K562 (cell line): ENCODE measurements around the gene HELZ. TPM values are rescaled to one million over a fixed set of nuclear protein-coding genes. Genes with fewer than 3 reads are reported as not detected.

Experiments
- ATAC-seq: fragments of 200-7000 bp; cut with Tn5 transposase; 3 replicates; pipeline ENCODE4 v1.9.1; 2020; ENCODE audit warnings: moderate library complexity
- BruUV-seq: library from RNA; stranded (reverse); fragments of 400-500 nt; replicated peaks from 2 replicates; lab custom pipeline; 2021; lab: Mats Ljungman, UMichigan
- CTCF ChIA-PET: fragments of 300-600 bp; formaldehyde crosslinking; extraction: SDS; loops from one replicate; lab custom pipeline; 2021; ENCODE audit warnings: low intra/inter-chr PET ratio; lab: Yijun Ruan, JAX
- POLR2A ChIA-PET: fragments of 300-600, 350-650 bp; sonication (Branson Sonifier 250); formaldehyde crosslinking; extraction: SDS; loops from one replicate; lab custom pipeline; 2021; ENCODE audit warnings: antibody characterized with exemption, inconsistent platforms; lab: Yijun Ruan, JAX
- DNase-seq, 4 experiments: peaks; one replicate each; pipeline versions ENCODE4 v3.0.0 to v3.0.0-alpha.2; 2011 to 2018; ENCODE audit warnings: low spot score in 3 of 4, mixed read lengths in 3 of 4; ENCODE audit errors: extremely low read depth in 1 of 4
- FAIRE-seq: peaks from 2 replicates; lab custom pipeline; 2011; peaks lifted over from hg19 to GRCh38; lab: Jason Lieb, UNC
- H2AFZ ChIP-seq: 2 replicates; pipeline ENCODE4 v1.6.0; 2011; ENCODE audit warnings: low read depth, low read length, control low read depth, inconsistent platforms
- H3K27ac ChIP-seq: fragments of 200-600 bp; 3 replicates; pipeline ENCODE4 v1.8.0; 2011; ENCODE audit warnings: low read depth, mild to moderate bottlenecking, control low read depth, inconsistent platforms, low read length, moderate library complexity, mixed read lengths; ENCODE audit errors: extremely low read depth
- H3K27me3 ChIP-seq, 2 experiments: fragments of 300-600 bp in 1 of 2; 2 replicates in 1 of 2; 3 replicates in 1 of 2; pipeline versions ENCODE4 v1.6.0 to v1.8.0; 2011; ENCODE audit warnings: inconsistent platforms in 2 of 2, low read length in 2 of 2, mild to moderate bottlenecking in 1 of 2, mixed read lengths in 1 of 2, moderate library complexity in 1 of 2; ENCODE audit not compliant: control insufficient read depth in 2 of 2, insufficient read depth in 2 of 2
- H3K36me3 ChIP-seq: fragments of 300-600 bp; 3 replicates; pipeline ENCODE4 v1.8.0; 2011; ENCODE audit warnings: mild to moderate bottlenecking, low read length, inconsistent platforms; ENCODE audit not compliant: control insufficient read depth, insufficient read depth
- H3K4me1 ChIP-seq, 2 experiments: fragments of 200-600 bp in 1 of 2; replicated peaks in 1 of 2; 2 replicates in 1 of 2; 3 replicates in 1 of 2; pipeline versions ENCODE4 v1.5.1 to v1.8.0; 2011; ENCODE audit warnings: inconsistent platforms in 2 of 2, low read length in 2 of 2, mild to moderate bottlenecking in 1 of 2, mixed read lengths in 1 of 2, moderate library complexity in 1 of 2; ENCODE audit not compliant: control insufficient read depth in 2 of 2, insufficient read depth in 2 of 2
- H3K4me2 ChIP-seq: 2 replicates; pipeline ENCODE4 v1.6.1; 2011; ENCODE audit warnings: low read length, control low read depth, inconsistent platforms, mixed read lengths; ENCODE audit not compliant: insufficient read depth
- H3K4me3 ChIP-seq: fragments of 200-600 bp; sonication (generic), shearing (Covaris generic); 2 replicates; pipeline ENCODE4 v1.5.1; 2016; ENCODE audit warnings: control low read depth, inconsistent platforms
- H3K79me2 ChIP-seq: fragments of 200-600 bp; 3 replicates; pipeline ENCODE4 v1.8.0; 2011; ENCODE audit warnings: low read length, inconsistent platforms; ENCODE audit not compliant: control insufficient read depth, insufficient read depth
- H3K9ac ChIP-seq, 2 experiments: 2 replicates each; pipeline versions ENCODE4 v1.6.0 to v1.6.1; 2011; ENCODE audit warnings: low read depth in 2 of 2, low read length in 2 of 2, control low read depth in 1 of 2, inconsistent platforms in 1 of 2, mild to moderate bottlenecking in 1 of 2, mixed read lengths in 1 of 2; ENCODE audit not compliant: insufficient read depth in 1 of 2
- H3K9me1 ChIP-seq: one replicate; pipeline ENCODE4 v1.6.0; 2011; ENCODE audit warnings: inconsistent platforms, mild to moderate bottlenecking, low read length, moderate library complexity; ENCODE audit not compliant: control insufficient read depth, insufficient read depth
- H3K9me3 ChIP-seq: replicated peaks from 2 replicates; pipeline ENCODE4 v1.5.1; 2011; ENCODE audit warnings: low read depth, low read length, inconsistent platforms; ENCODE audit not compliant: control insufficient read depth, insufficient read depth
- H4K20me1 ChIP-seq: replicated peaks from 2 replicates; pipeline ENCODE4 v1.6.1; 2011; ENCODE audit warnings: low read length, inconsistent platforms, mixed read lengths; ENCODE audit not compliant: control insufficient read depth, insufficient read depth
- CUX1 ChIP-seq: fragments of 200-800 bp; sonication (Bioruptor generic); IDR thresholded peaks from 2 replicates; pipeline ENCODE4 v1.6.1; 2016; ENCODE audit warnings: missing genetic modification characterization, missing compliant biosample characterization
- FOSL1 ChIP-seq: fragments of 200-800 bp; sonication (Bioruptor generic); conservative IDR thresholded peaks from 2 replicates; pipeline ENCODE4 v1.6.1; 2016; ENCODE audit warnings: missing genetic modification characterization, missing compliant biosample characterization
- GTF3C2 ChIP-seq: IDR thresholded peaks from 3 replicates; pipeline ENCODE4 v1.6.1; 2011; ENCODE audit warnings: borderline replicate concordance, mild to moderate bottlenecking, moderate library complexity; ENCODE audit not compliant: insufficient read length; ENCODE audit errors: extremely low read depth
- PTBP1 ChIP-seq: fragments of 200-400 bp; formaldehyde crosslinking; IDR thresholded peaks from 2 replicates; pipeline ENCODE4 v1.6.1; 2017; ENCODE audit warnings: low read depth, low read length
- ZKSCAN1 ChIP-seq: fragments of 150-350 bp; IDR thresholded peaks from 2 replicates; pipeline ENCODE4 v1.6.1; 2016; ENCODE audit warnings: low read depth, low read length
- WGBS: fragments of 100-300 bp; shearing (Covaris generic); methylation state at CpG from one replicate; pipeline ENCODE4 v1.1.6; 2016; ENCODE audit warnings: low coverage, mixed read lengths; ENCODE audit not compliant: insufficient coverage; ENCODE audit errors: missing lambda C conversion rate; 5-methylcytosine and 5-hydroxymethylcytosine counted together
- in situ Hi-C: fragments of 300-500 bp; cut with MboI; formaldehyde crosslinking; loops from 4 replicates; pipeline ENCODE4 v1.15.0; 2018; ENCODE audit warnings: inconsistent platforms, mixed read lengths
- intact Hi-C: fragments of 100-400 bp; cut with micrococcal nuclease; formaldehyde crosslinking; loops from 2 replicates; pipeline ENCODE4 v1.14.2; 2022
- polyA plus RNA-seq, 8 experiments: library from polyadenylated mRNA; depleted of rRNA in 4 of 8; stranded (reverse) in 5 of 8; unstranded in 3 of 8; fragments of >200 nt; fragmentation: Nextera tagmentation in 2 of 8; fragmentation: Illumina TruSeq in 1 of 8; extraction: Ambion mirVana in 2 of 8; extraction: Trizol in 1 of 8; gene quantifications; 2 replicates each; pipeline versions ENCODE4 v1.2.1 to v1.2.3, GENCODE V29; 2011 to 2014; ENCODE audit warnings: inconsistent platforms in 1 of 8, missing spikeins in 1 of 8
- total RNA-seq, 7 experiments: library from RNA; depleted of rRNA in 6 of 7; stranded (reverse); fragments of >200 nt in 6 of 7; fragmentation: Illumina TruSeq in 2 of 7; extraction: Trizol in 2 of 7; gene quantifications; 2 replicates each; pipeline versions ENCODE4 v1.2.1 to v1.2.3, GENCODE V29; 2011 to 2021; ENCODE audit warnings: low replicate concordance in 1 of 7

The HELZ gene
- total and polyA plus RNA-seq, 9 of the 15 experiments (the other 6 are each of a cell fraction or from before 2014, with no cell fraction given), result 5.2 to 39.8 (median 17.3) TPM

GRCh38 chr17:67127925-67128324, 117.1 kb downstream of the HELZ start:
- Histone ChIP-seq H3K9ac (no peak overlapping the region), H4K20me1 (0 out of 2 replicates have a peak, but pooled peaks cover 3% of the 10 kb centered on the region), H3K27ac (no peak overlapping the region), H3K79me2 (no peaks in the 10 kb centered on the region), H3K4me2 (no peak overlapping the region), H3K4me1 (no peaks in the 10 kb centered on the region), H2AFZ (no peak overlapping the region), H3K9me1 (no peaks in the 10 kb centered on the region), H3K36me3 (peaks cover 30% of the 10 kb centered on the region; the same call in 2 of the 3 replicates), H3K9me3 (no peaks in the 10 kb centered on the region), H3K4me3 (no peak overlapping the region), H3K27me3 (no peaks in the 10 kb centered on the region)
- ATAC-seq, result no peak
- in situ Hi-C loops (no loop called here), intact Hi-C loops (no loop called here)
- no peak for FAIRE-seq
- 95% methylated on average over 2 of the region's 2 CpGs for WGBS
- no TSS peak for BruUV-seq
- POLR2A ChIA-PET, result no interaction called here
- CTCF ChIA-PET, result interaction anchor here (0.6 kb wide), 1 partner anchor 495 kb away, joined by 3 read pairs; no protein-coding TSS in a partner anchor
- TF ChIP-seq PTBP1 (no peak), FOSL1 (tag) (no peak), CUX1 (CRISPR knock-in tag) (no peak), GTF3C2 (no peak), ZKSCAN1 (no peak)
- no peak for DNase-seq
